Heart right ventricle (tissue), 16 donors: ENCODE data around the gene TRIM2. TPM values are rescaled to one million over a fixed set of nuclear protein-coding genes. Genes with fewer than 3 reads are reported as not detected.

Source experiments
- ATAC-seq, 8 donors: fragments of 200-7000 bp; cut with Tn5 transposase; one replicate each; pipeline ENCODE4 v1.9.1; 2020; ENCODE audit warnings: mild to moderate bottlenecking in 8 of 8, moderate library complexity in 8 of 8, moderate number of reproducible peaks in 1 of 8
- DNase-seq, 2 donors: peaks; one replicate each; pipeline ENCODE4 v3.0.0-alpha.2; 2020
- H3K27ac ChIP-seq, 10 donors: fragments of 200-600 bp; sonication (generic) in 2 of 10; one replicate each; pipeline versions ENCODE4 v1.5.0 to v1.8.0; 2020 to 2022; ENCODE audit warnings: mild to moderate bottlenecking in 3 of 10
- H3K27me3 ChIP-seq, 7 donors: fragments of 200-600 bp; one replicate each; pipeline ENCODE4 v1.8.0; 2021 to 2022; ENCODE audit warnings: mild to moderate bottlenecking in 2 of 7
- H3K36me3 ChIP-seq, 9 donors: fragments of 200-600 bp; sonication (generic) in 1 of 9; one replicate each; pipeline versions ENCODE4 v1.5.0 to v1.8.0; 2020 to 2022; ENCODE audit warnings: mild to moderate bottlenecking in 2 of 9
- H3K4me1 ChIP-seq, 9 donors: fragments of 200-600 bp; sonication (generic) in 1 of 9; one replicate each; pipeline versions ENCODE4 v1.5.0 to v1.8.0; 2020 to 2022; ENCODE audit warnings: mild to moderate bottlenecking in 4 of 9
- H3K4me3 ChIP-seq, 10 donors: fragments of 200-600 bp; sonication (generic) in 2 of 10; one replicate each; pipeline versions ENCODE4 v1.5.0 to v1.8.0; 2020 to 2022; ENCODE audit warnings: mild to moderate bottlenecking in 7 of 10, moderate library complexity in 2 of 10
- H3K9me3 ChIP-seq, 11 donors: fragments of 200-600 bp in 10 of 11; sonication (generic) in 2 of 11; one replicate each; pipeline versions ENCODE4 v1.5.0 to v1.8.0; 2013 to 2022; ENCODE audit warnings: mild to moderate bottlenecking in 2 of 11, control low read depth in 1 of 11, moderate library complexity in 1 of 11
- CTCF ChIP-seq, 9 donors: fragments of 200-600 bp; sonication (generic) in 2 of 9; IDR thresholded peaks; one replicate each; pipeline versions ENCODE4 v1.5.0 to v1.8.0; 2021 to 2022; ENCODE audit warnings: antibody characterized with exemption in 9 of 9, mild to moderate bottlenecking in 5 of 9, moderate library complexity in 1 of 9
- WGBS, 2 donors: extraction: QIAGEN DNeasy Blood & Tissue Kit; methylation state at CpG; one replicate each; pipeline ENCODE4 v1.1.7; 2013; ENCODE audit warnings: inconsistent platforms in 1 of 2; 5-methylcytosine and 5-hydroxymethylcytosine counted together
- intact Hi-C, 10 donors: fragments of 100-400 bp; cut with DNase I; formaldehyde crosslinking; loops; one replicate each; pipeline versions ENCODE4 v1.11.1 to v1.14.2; 2022
- polyA plus RNA-seq, 2 donors: library from polyadenylated mRNA; stranded (reverse); fragments of 200-250 nt; gene quantifications; one replicate each; pipeline ENCODE4 v1.2.3, GENCODE V29; 2013
- total RNA-seq, 10 donors: library from RNA; stranded (reverse); fragmentation: NEBNext Ultra II Directional in 3 of 10; extraction: Animal tissue kit (Norgen Biotek cat#: 25700) in 3 of 10; gene quantifications; one replicate each; pipeline versions ENCODE4 v1.2.1 to v1.2.4, GENCODE V29; 2021 to 2023
- donor health status: Arrhythmogenic right ventricular cardiomyopathy.
- donor health status: ischemic (EF 13 %, LVEDD 7.1; RV severe dilation, severe dysfunction).
- donor health status: healthy with polysubstance abuse.
- donor health status: DM: no; HTN: yes; CAD: no.
- donor health status: DM: no; HTN: no; CAD: no.
- donor health status: ischemic (EF 25% LVEDD 6.9; RV normal size, moderate dysfunction).
- donor health status: ischemic (EF 25% LVEDD 5.7; RV mildly dilated, moderate dysfunction).
- donor health status: healthy.
- donor health status: DM: yes; HTN: yes; CAD: no.
- donor health status: Ischemic cardiomyopathy.
- donor health status: ischemic (EF 35%, LVEDD 5.7; RV mildly dilated, moderate dysfunction).
- donor health status: nonischemic (EF 11% LVEDD 7.7; RV severe dilation, severe dysfunction).
- donor health status: DM: yes; HTN: yes; CAD: no.
- donor health status: PGD.
- donor health status: ischemic (EF 29% LVEDD 5.4; RV normal size, mild dysfunction).
- donor health status: nonischemic (EF 23%, LVEDD 6.1; RV moderate dilation, normal function).

The TRIM2 gene
- total and polyA plus RNA-seq, 12 donors: 2.8 to 33.2 (median 20.5) TPM

GRCh38 chr4:153326513-153326912 lies 122.3 kb downstream of the TRIM2 start:
- Histone ChIP-seq H3K27ac (no peak overlapping the region), H3K4me3 (no peak overlapping the region), H3K36me3 (peaks cover 0 to 89% (median 14%) of the 10 kb centered on the region in 9 donors), H3K4me1 (no peaks in the 10 kb centered on the region), H3K27me3 (no peaks in the 10 kb centered on the region), H3K9me3 (no peaks in the 10 kb centered on the region)
- DNase-seq (no peak), ATAC-seq (no peak)
- intact Hi-C loops: no loop called here
- no peak for TF ChIP-seq CTCF (IDR thresholded peaks at IDR 0.05)
- WGBS, 2 donors: 97 to 98% methylated on average over 11 of the region's 11 CpGs

- DNase-seq (no peak), ATAC-seq (no peak)
- H3K27ac ChIP-seq: no peak overlapping the region
- no peak overlapping the region for H3K4me3 ChIP-seq
- H3K9me3 ChIP-seq: no peaks in the 10 kb centered on the region
- no peaks in the 10 kb centered on the region for H3K4me1 ChIP-seq
- intact Hi-C loops: no loop called here
- WGBS, 2 donors: 83 to 87% methylated on average over 1 of the region's 1 CpG
- peaks cover 0 to 90% (median 14%) of the 10 kb centered on the region in 9 donors for H3K36me3 ChIP-seq
- no peak for TF ChIP-seq CTCF (IDR thresholded peaks at IDR 0.05)
- H3K27me3 ChIP-seq: no peaks in the 10 kb centered on the region
Measured at GRCh38 chr4:153327247-153327646, 123.0 kb downstream of the TRIM2 start.

- TF ChIP-seq CTCF (IDR thresholded peaks at IDR 0.05): no peak
- H3K9me3 ChIP-seq: no peaks in the 10 kb centered on the region
- peaks cover 0 to 93% (median 0%) of the 10 kb centered on the region in 9 donors for H3K36me3 ChIP-seq
- no peaks in the 10 kb centered on the region for H3K4me1 ChIP-seq
- 93 to 94% methylated on average over 2 of the region's 2 CpGs for WGBS, 2 donors
- intact Hi-C loops: no loop called here
- H3K27ac ChIP-seq: no peak overlapping the region
- no peaks in the 10 kb centered on the region for H3K27me3 ChIP-seq
- ATAC-seq (no peak), DNase-seq (no peak)
- no peak overlapping the region for H3K4me3 ChIP-seq
Measured at GRCh38 chr4:153332936-153333335, 128.7 kb downstream of the TRIM2 start.

- H3K9me3 ChIP-seq: no peaks in the 10 kb centered on the region
- no peak overlapping the region for H3K27ac ChIP-seq
- H3K36me3 ChIP-seq: peaks cover 0 to 86% (median 0%) of the 10 kb centered on the region in 9 donors
- intact Hi-C loops: no loop called here
- no peak overlapping the region for H3K4me3 ChIP-seq
- no peaks in the 10 kb centered on the region for H3K27me3 ChIP-seq
- TF ChIP-seq CTCF (IDR thresholded peaks at IDR 0.05): no peak
- no peak for DNase-seq
- no peaks in the 10 kb centered on the region for H3K4me1 ChIP-seq
- ATAC-seq: no peak
Measured at GRCh38 chr4:153333874-153334273, 129.6 kb downstream of the TRIM2 start.
